NCI-H82 treated with DMSO at 0.1 percent for 48 hours (cell line): Measurements from ENCODE around the gene MATN1.

Experiments used
- DNase-seq: peaks from one replicate; lab custom pipeline; 2025; ENCODE audit not compliant: unreplicated experiment; lab: John Stamatoyannopoulos, UW

MATN1 gene

DNA sequence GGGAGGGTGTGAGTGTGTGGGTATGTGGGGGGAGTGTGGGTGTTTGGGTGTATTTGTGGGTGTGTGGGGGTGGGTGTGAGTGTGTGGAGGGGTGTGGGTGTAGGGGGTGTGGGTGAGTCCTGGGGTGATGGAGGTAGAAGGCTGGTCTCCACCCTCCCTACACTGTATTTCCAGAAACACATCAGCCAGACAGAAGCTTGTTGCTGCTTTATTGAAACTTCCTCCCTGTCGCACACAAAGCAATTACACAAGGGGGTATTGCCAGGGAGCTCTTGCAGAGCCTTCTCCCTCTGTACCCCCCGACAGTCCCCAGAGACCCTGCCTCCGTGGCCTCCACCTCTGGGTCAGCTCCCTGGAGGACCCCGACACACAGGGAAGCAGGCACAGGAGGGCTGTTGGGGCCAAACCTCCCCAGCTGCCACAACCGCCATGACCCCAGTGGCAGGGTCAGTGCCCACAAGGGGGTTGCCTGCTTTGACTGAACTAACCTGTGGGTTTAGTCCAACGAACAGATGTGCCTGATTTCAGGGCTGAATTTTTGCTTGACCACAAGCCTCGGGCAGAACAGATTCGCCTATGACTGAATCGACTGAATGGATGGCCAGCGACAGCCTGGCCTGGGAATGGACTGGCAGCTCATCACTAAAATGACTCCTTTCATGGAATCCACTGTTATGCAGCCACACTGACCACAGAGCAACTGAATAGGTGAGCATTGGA lies 9.1 kb upstream of the MATN1 start:
- no peak for DNase-seq

GRCh38 chr1:30731806-30732276 lies 8.5 kb upstream of the MATN1 start:
- DNase-seq = no peak

DNA sequence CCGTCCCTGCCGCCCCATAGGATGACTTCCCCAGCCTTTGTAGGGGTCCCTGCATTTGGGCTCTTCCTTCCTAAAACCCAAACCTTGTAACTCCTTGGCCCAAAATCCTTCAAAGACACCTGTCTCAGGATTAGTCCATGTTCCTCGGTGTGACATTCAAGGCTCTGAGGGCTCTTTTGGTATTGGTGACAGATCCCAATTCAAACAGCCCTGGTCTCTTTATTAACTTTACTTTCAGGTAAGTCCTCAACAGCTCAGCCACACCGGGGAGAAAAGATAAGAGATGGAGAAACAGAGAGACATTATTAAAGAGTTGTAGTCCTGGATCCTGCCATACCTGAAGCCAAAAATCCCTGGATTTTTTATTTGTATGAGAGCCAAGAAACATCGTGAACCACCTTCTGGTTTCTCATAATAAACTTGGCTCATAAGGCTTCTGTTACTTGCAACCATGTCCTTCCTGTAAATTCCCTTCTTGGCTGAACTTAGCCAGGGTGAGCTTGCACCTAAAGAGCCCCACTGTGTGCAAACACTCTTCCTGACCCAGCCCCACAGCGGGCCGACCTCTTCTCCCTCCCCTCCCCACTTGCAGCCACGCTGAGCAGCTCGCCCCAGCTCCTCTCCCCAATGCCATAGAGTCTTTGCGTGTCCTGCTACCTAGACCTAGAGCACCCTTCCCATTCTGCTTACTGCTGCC lies 7.9 kb upstream of the MATN1 start:
- DNase-seq = no peak

GRCh38 chr1:30730346-30731108 lies 7.1 kb upstream of the MATN1 start:
- no peak for DNase-seq

- DNase-seq = no peak
Observed at GRCh38 chr1:30729901-30730300, 6.5 kb upstream of the MATN1 start.

DNA sequence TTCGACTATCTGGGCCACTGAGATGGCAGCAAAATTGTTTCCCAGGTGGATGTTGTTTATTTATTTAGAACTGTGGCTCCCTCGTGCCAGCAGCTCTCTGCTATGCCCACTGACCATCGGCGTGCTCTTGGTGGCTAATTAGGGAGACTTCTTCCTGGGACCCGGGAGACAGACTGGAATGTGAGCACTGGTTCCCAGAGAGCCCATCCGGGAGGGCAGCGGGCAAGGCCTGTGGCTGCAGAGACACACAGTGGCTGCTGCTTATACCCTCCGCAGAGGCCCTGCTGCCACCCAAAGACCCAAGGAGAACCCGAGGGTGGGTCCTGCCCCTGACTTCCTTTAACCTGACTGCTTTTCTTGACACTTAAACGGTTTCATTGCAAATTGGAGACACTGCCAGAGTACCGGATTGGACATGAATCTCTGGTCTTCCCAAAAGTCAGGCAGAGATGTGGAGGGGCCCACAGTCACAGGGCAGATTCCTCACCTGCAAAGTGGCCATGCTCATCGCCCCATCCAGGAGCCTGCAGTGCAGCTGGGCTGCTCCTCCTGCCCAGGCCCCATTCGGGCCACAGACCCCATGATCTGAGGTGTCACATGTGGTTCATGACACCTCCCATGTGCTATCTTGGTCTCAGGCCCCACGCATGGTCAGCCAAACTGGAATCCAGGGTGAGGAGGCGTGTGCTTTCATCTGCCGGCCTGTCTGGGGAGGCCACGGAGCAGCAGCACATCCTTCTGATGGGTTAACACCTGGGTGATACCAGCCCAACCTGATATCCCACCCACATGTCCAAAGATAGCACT lies 5.7 kb upstream of the MATN1 start:
- DNase-seq = no peak

GRCh38 chr1:30728340-30728739 lies 5.0 kb upstream of the MATN1 start:
- DNase-seq = no peak

DNA sequence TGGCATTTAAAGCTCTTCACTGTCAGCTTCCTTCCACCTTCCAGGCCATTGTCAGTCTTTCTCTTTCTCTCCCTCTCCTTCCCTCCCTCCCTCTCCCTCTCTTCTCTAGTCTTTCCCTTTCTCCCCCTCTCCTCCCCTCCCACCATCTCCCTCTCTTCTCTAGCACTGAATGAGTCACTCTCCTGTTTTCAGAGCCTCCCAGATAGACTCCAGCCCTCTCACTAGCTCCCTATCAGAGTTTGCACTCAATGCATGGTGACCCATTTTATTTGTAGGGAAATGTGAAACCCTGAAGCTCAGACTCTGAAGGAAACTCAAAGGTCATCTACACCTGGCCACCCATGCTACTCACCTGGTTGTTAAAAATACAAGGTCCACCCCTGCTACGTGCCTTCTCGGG lies 4.4 kb upstream of the MATN1 start:
- DNase-seq = no peak

- DNase-seq = no peak
Observed at GRCh38 chr1:30726773-30727684, 3.6 kb upstream of the MATN1 start.

DNA sequence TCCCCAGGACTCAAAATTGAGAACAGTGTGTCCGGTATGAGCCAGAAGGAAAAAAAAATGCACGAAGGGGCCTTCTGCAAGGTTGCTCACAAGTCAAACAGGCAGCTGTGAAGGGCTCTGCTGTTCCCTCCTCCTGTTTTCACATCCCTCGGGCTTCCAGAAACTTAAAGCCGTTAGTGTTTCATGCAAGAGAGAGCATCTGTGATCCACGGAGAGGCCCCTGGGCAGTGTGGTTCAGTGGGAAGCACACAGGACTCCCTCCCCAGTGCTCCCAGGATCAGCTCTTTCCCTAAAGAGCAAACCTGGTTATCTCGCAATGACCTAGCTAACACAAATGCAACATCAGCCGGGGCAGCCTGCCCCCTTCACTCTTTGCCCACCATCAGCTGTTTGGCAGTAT lies 2.9 kb upstream of the MATN1 start:
- DNase-seq = no peak

DNA sequence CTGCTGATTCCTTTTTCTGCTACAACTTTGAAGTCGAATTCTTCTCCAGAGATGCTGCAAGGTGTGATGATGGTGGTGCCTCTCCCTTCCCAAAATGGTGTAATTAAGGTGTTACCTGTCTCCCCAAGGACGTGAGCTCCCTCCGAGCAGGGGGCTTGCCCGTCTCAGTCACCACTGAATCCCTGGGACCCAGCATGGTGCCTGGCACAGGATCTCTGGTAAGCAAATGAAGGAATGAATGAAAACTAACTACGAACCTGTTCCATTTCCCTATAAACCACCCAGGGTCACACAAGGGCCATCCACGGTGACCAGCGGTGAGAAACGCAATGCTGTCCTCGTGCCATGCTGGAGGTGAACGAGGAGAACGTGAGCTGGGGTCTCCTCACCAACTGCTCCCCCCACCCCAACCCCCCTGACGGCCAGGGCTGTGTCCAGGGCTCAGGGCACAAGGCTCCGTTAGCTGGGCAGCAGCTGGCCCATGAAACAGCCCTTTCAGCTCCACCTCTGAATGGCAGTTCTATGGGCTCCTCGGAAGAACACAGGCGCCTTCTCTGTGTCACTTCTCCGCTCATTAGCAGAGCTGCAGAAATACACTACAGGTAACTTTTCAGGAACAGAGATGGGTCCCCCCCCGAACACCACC lies 2.2 kb upstream of the MATN1 start:
- DNase-seq = no peak

GRCh38 chr1:30724655-30725421 lies 1.5 kb upstream of the MATN1 start:
- no peak for DNase-seq

GRCh38 chr1:30724175-30724574 lies 790 bp upstream of the MATN1 start:
- DNase-seq = no peak

DNA sequence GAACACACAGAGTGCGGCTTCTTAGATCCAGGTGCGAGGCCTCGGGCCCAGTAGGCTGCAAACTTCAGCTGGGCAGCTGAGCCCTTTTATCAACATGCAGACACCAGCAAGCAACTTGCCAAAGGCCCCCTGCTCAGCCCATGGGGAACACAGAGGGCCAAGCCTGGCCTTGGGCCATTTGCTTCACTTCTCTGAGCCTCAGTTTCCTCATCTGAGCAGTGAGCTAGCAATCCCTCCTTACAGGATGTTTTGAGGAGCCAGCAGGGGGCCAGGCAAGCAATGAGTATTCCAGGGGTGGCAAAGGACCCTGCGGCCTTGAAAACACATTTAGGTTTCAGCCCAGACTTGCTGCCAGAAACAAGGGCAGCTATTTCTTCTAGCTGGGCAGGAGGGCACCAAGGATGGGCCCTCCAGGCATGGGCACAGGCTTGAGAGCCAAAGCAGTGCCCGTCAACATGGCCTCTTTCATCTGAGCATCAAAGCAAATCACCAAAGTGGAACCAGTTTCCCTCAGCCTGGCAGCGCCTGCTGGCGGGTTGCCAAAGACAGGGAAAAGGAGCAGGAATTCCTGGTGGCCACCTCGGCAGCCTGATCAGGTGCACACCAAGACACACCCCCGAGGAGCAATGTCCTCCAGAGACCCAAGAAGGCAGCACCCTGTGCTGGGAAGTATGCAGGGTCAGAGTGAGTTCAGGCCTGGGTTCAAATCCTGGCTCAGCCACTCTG lies 1.4 kb downstream of the MATN1 start:
- no peak for DNase-seq

DNA sequence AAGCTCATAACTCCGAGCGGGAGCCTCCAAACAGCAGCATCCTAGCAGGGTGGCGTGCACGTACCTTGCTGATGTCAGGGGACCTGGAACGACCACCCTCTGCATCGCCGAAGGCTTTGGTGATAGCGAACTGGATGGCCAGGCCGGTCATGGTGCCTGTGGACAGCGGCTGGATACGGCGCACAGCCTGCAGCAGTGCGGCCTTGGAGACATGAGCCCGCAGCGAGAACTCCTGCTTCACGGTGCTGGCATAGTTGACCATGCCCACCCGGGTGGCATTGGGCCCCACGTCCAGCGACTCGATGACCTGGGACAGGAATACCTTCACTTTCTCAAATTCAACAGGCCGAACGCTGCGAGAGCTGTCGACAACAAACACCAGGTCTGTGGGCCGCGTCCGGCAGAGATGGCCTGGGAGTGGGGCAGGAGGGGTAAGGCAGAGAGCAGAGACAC lies 2.0 kb downstream of the MATN1 start:
- DNase-seq = no peak

GRCh38 chr1:30720271-30721223 lies 2.8 kb downstream of the MATN1 start:
- no peak for DNase-seq
